GM18505 (cell line): ENCODE data around the gene KRT73.

Experiments used
- ATAC-seq: cut with Tn5 transposase; IDR thresholded peaks from one replicate; pipeline ENCODE4 v1.9.1; 2021; ENCODE audit not compliant: unreplicated experiment
- POLR2A ChIP-seq: IDR thresholded peaks from 4 replicates; pipeline ENCODE4 v1.6.1; 2011; ENCODE audit warnings: borderline replicate concordance; ENCODE audit not compliant: insufficient read depth, insufficient read length; ENCODE audit errors: extremely low read depth

Gene KRT73

DNA sequence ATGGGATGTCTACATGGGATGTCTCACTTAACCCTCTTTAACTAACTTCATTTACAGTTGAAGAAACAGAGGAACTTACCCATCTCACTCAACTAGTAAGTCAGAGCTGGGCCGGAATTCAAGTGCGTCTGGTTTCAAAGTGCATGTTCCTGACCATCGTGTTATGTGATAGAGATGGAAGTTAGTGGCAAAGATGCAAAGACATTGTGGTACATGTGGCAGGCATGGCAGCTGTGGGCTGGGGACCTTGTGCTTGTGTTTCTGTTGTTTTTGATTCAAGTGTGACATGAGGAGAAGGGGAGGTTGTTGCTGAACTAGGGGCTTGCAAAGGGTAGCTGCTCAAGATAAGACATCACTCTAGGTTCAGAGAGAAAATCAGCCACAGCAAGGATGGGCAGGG, 42.4 kb downstream of the KRT73 start:
- TF ChIP-seq POLR2A: no peak
- ATAC-seq: no peak

DNA sequence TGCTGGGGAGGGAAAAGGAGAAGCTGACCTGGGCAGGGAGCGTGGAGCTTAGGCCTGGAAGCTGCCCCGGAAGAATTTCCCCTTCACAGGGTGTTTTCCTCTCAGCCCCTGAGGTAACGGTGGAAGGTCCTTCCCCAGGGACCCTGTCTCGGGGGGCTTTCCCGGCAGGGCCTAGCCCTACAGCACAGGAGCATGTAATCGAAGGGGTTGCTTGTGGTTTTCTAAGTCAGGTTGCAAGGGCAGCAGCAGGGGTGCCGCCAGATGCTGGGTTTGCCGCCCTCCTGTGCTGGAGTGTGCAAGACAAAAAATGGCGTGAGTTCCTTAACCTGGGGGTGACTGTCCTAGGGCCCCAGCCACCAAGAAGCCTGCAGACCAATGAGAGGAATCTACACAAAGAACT, 43.1 kb downstream of the KRT73 start:
- ATAC-seq: no peak
- no peak for TF ChIP-seq POLR2A

DNA sequence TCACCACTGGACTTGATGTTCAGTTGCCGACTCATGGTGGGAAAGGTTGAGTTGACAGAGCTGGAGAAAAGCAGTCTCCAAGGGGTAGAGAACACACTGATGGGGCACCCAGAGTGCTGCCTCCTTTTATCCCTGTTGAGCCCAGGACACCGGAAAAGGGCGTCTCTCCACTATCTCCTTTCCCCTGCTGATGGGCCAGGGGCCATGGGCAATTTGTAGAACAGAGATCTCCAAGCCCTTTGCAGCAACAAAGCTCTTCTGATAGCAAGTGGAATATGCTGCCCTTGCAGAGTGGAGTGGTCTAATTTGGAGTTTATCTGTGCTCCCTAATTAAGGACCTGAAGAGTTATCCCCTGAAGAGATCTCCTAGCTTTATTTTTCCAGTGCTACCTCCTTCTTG, 44.6 kb downstream of the KRT73 start, which contains the start of gene KRT74:
KRT74 (minus strand) TSS at position 101 of the 400 bp plus-strand sequence; CDS start at position 35, 66 bp downstream.
- no peak for TF ChIP-seq POLR2A
- ATAC-seq: no peak

DNA sequence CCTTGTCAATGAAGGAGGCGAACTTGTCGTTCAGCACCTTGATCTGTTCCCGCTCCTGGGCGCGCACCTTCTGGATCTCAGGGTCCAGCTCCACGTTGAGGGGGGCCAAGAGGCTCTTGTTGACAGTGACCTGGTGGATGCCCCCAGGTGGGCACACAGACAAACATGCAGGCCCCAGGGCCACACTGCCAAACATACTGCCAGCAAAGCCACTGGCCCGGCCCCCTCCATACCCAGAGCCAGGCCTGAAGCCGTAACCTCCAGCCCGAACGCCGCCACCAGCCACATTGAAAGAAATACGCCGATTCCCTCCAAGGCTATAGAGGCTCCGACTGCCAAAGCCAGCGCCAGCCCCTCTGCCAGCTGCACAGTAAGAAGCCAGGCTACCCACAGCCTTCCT, 45.1 kb downstream of the KRT73 start:
- ATAC-seq: no peak
- TF ChIP-seq POLR2A: no peak

DNA sequence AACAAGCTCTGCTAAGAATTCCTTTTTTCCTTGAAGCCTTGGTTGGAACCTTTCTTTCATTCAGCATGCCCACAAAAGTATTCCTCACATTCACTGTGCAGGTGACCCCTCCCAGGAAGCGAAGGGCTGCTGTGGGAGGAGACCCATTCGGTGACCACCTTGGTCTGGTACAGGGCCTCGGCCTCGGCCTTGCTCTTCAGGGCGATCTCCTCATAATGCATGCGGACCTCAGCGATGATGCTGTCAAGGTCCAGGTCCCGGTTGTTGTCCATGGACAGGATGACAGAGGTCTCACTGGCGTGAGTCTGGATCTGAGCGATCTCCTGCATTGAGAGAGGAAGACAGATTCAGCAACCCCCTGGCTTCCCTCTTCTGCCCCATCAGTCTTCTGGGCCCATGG, 47.8 kb downstream of the KRT73 start:
- no peak for ATAC-seq

DNA sequence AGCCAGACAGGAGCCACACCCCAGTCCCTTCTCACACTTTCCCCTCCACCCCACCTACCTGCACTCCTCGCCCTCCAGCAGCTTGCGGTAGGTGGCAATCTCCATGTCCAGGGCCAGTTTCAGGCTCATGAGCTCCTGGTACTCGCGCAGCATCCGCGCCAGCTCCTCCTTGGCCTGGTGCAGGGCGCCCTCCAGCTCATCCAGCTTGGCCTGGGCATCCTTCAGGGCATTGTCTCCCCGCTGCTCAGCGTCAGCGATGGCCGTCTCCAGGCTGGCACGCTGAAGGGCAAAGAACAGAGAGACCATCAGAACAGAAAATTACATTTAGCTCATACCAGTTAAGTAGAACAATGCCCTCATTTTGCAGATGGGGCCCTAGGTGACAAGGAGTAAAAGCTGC, 50.2 kb downstream of the KRT73 start:
- TF ChIP-seq POLR2A: no peak
- ATAC-seq: no peak

More for the DNA sequence above, 47.8 kb downstream of the KRT73 start:
- no peak for TF ChIP-seq POLR2A

DNA sequence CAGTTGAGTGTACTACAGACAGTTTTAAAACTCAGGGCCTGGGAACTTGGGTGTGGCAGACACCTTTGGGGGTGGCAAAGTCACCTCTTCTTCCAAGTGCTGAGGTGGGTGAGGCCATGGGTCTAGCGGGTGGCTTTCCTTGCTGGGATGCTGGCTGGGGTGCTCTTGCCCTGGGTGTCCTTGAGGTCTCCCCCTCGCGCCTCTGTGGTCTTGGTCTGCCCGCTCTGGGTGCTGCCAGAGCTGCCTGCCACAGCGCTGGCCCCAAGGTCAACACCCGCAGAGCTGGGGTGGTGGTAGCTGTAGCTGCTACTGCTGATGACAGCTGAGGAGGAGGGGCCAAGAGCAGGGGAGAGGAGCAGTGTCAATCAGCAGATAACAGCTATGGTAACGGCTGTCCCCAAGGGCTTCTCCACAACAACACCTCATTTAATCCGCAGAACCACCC, 51.5 kb downstream of the KRT73 start:
- no peak for TF ChIP-seq POLR2A
- no peak for ATAC-seq

DNA sequence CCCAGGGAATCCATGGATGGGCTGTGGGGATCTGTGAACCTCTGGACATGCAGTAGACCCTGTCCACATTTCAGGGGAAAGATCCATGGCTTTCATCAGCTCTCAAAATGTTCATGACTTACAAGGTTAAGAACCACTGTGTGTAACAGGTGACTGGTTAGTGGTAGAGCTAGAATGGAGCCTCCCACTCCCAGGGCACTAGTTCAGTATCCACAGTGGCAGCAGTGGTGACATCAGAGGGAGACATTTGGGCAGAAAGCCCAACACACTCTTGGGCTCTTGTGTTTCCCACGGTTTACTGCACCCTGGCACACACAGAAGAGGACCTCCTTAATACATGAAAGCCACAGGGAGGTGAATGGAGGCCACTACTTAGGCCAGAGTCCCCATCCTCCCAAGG, 53.8 kb downstream of the KRT73 start:
- TF ChIP-seq POLR2A: no peak
- ATAC-seq: no peak

DNA sequence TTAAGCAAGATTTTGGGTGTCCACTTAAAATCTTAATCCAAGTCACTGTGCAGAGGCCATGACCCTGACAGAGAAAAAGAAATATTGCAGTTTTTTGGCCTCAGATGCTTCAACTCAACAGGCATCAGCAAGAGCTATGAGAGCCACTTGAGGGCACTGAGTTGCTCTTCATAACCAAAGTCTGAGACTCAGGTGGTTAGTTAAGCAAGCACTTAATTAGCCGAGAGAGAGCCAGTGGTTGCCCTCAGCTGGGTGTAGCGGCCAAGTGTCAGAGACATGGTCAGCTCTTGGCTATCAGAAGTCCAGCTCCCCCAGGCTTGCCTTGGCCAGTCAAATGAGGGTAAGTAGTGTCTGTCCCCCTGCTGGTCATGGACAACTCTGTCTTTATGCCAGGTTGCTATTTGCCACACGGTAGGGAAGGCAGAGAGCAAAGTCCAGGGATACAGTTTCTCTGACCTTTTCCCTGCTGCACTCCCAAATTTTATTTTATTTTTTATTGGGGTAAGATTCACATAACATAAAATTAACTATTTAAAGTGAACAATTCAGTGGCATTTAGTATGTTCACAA, 56.4 kb downstream of the KRT73 start:
- ATAC-seq: no peak

DNA sequence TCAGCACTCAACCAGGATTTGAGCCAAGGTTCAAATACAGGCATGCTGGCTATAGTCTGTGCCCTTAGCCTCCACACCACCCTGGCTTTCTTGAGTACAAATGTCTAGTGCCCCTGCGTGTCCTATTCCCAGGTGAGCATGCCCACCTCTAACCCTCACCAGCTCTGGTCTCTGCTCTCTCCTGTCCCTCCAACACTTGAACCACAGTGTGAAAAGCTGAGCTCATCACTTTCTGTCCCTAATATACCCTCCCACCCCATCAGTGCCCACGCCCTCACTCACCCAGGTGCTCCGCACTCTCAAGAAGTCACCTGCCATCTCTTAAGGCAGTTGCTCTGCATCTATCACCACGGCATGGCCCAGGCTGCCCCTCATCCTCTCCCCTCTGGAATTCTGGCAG, 58.4 kb downstream of the KRT73 start:
- no peak for TF ChIP-seq POLR2A
- no peak for ATAC-seq

More for the DNA sequence above, 56.4 kb downstream of the KRT73 start:
- no peak for TF ChIP-seq POLR2A

DNA sequence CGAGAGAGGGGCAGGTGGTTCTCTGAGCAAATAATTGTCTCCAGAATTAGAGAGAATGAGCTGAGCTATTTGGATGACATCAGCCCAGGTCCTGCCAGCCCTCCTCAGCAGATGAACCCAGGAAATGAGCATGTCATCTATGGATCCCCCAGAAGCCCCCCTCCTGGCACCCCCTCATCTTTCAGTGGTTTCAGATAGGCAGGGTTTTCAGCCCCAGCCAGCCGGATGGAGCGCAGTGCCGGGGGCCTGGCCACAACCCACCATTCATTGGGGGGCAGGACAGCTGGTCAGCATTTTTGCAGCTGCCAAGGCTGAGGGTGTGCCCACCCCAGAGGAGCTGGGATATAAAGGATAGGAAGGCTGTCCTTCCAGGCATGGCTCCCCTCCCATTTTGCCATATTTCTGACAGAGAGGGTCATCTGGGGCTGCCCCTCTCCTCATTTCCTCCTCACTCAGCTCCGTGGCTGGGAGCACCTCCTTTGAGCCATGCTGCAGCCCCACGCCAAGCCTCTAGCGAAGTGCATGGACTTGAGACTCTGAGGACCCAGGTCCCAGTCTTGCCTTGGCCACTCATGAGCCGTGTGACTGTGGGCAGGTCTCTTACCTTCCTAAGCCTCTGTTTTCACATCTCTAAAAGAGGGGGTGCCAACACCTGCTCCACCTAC, 59.4 kb downstream of the KRT73 start:
- ATAC-seq: no peak
- no peak for TF ChIP-seq POLR2A
